Measurements from ENCODE around the gene FFAR2. TPM values are rescaled to one million over a fixed set of nuclear protein-coding genes. Genes with fewer than 3 reads are reported as not detected.
"Not testable (repeated sequence)": the region's sequence is repeated elsewhere in the genome, so short reads cannot be mapped to it uniquely, and the experiment has no call there.

FFAR2 gene
- total RNA-seq, 1 donor from 2014 or later = not detected

DNA sequence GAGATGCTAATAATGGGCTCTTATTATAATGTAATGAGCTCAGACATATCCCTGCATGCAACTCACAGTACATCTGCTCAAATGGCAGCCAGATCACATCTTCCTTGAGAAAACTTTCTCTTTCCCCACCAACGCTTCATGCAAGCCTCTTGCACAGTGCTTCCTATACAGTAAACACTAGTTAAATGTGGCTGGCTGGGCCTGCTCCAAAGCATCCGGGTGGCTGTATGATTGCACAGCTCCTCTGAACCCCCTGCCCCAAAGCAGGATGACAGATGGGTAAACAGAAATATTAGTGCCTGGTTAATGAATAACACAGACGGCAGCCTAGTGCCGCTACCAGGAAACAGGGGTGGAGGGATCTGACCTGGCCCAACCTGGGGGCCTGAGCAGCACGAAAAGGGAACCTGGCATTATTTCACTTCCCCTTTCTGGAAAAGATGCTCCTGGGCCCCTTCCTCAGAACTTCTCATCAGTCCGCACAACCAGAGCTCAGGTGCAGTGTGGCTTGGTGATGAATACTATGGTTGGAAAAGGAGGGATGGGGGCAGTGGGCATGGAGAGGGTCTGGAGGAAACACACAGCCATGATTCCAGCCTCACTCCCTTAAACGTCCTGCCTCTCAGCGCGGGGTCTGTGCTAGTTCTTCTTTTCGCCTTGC lies 10.8 kb downstream of the FFAR2 start:
- Histone ChIP-seq H3K27me3 (no peaks in the 10 kb centered on the region), H3K4me1 (peaks cover 8% of the 10 kb centered on the region), H3K36me3 (no peaks in the 10 kb centered on the region), H3K9me3 (no peaks in the 10 kb centered on the region), H3K27ac (no peak overlapping the region), H3K4me3 (no peak overlapping the region)
- no peak for DNase-seq (ENCODE audit: extremely low spot score in 2 of 2)
- TF ChIP-seq POLR2AphosphoS5 (IDR thresholded peaks at IDR 0.05; ENCODE audit: insufficient read depth in 1 of 2, low read depth in 1 of 2) (no peak), POLR2A (IDR thresholded peaks at IDR 0.05) (no peak)
- TF ChIP-seq, protein P1, sequence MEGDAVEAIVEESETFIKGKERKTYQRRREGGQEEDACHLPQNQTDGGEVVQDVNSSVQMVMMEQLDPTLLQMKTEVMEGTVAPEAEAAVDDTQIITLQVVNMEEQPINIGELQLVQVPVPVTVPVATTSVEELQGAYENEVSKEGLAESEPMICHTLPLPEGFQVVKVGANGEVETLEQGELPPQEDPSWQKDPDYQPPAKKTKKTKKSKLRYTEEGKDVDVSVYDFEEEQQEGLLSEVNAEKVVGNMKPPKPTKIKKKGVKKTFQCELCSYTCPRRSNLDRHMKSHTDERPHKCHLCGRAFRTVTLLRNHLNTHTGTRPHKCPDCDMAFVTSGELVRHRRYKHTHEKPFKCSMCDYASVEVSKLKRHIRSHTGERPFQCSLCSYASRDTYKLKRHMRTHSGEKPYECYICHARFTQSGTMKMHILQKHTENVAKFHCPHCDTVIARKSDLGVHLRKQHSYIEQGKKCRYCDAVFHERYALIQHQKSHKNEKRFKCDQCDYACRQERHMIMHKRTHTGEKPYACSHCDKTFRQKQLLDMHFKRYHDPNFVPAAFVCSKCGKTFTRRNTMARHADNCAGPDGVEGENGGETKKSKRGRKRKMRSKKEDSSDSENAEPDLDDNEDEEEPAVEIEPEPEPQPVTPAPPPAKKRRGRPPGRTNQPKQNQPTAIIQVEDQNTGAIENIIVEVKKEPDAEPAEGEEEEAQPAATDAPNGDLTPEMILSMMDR (IDR thresholded peaks at IDR 0.05) = no peak
- intact Hi-C loops (cut with DNase I) = no loop called here

- no peak for TF ChIP-seq POLR2A (IDR thresholded peaks at IDR 0.05)
- TF ChIP-seq POLR2AphosphoS5 (IDR thresholded peaks at IDR 0.05; ENCODE audit: insufficient read depth in 1 of 2, low read depth in 1 of 2) = no peak
- TF ChIP-seq, protein P1 (IDR thresholded peaks at IDR 0.05) = no peak
- intact Hi-C loops (cut with DNase I) = no loop called here
- H3K27me3 ChIP-seq = no peaks in the 10 kb centered on the region
- no peak for DNase-seq (ENCODE audit: extremely low spot score in 2 of 2)
- H3K27ac ChIP-seq = no peak overlapping the region
- H3K4me1 ChIP-seq = peaks cover 8% of the 10 kb centered on the region
- no peaks in the 10 kb centered on the region for H3K9me3 ChIP-seq
- H3K4me3 ChIP-seq = no peak overlapping the region
- no peaks in the 10 kb centered on the region for H3K36me3 ChIP-seq
These were observed 11.5 kb downstream of the FFAR2 start for GRCh38 chr19:35459414-35460082.

DNA sequence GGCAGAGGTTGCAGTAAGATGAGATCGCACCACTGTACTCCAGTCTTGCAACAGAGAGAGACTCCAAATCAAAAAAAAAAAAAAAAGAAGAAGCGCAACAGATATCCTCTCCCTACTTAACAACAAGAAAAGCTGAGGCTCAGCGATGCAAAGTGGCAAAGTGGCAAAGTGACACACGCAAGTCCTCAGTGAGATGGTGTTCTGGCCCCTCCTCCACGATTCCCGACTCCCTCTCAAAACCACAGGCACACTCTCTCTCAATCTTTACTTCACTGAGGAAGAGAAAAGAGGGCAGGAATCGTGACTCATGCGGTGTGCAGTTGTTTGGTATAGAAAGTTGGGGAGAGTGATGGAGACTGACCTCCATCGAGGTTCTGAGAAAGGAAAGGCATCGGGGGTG lies 12.6 kb downstream of the FFAR2 start:
- Histone ChIP-seq H3K4me3 (no peak overlapping the region), H3K4me1 (peaks cover 8% of the 10 kb centered on the region), H3K9me3 (no peaks in the 10 kb centered on the region), H3K36me3 (no peaks in the 10 kb centered on the region), H3K27ac (no peak overlapping the region), H3K27me3 (no peaks in the 10 kb centered on the region)
- no peak for TF ChIP-seq POLR2A (IDR thresholded peaks at IDR 0.05)
- TF ChIP-seq, protein P1 (IDR thresholded peaks at IDR 0.05) = no peak
- no peak for TF ChIP-seq POLR2AphosphoS5 (IDR thresholded peaks at IDR 0.05; ENCODE audit: insufficient read depth in 1 of 2, low read depth in 1 of 2)
- DNase-seq (ENCODE audit: extremely low spot score in 2 of 2) = no peak
- intact Hi-C loops (cut with DNase I) = no loop called here

- intact Hi-C loops (cut with DNase I) = no loop called here
- Histone ChIP-seq H3K9me3 (no peaks in the 10 kb centered on the region), H3K4me1 (peaks cover 8% of the 10 kb centered on the region), H3K27me3 (no peaks in the 10 kb centered on the region), H3K4me3 (no peak overlapping the region), H3K36me3 (no peaks in the 10 kb centered on the region), H3K27ac (no peak overlapping the region)
- TF ChIP-seq POLR2AphosphoS5 (IDR thresholded peaks at IDR 0.05; ENCODE audit: insufficient read depth in 1 of 2, low read depth in 1 of 2) (no peak), POLR2A (IDR thresholded peaks at IDR 0.05) (no peak)
- TF ChIP-seq, protein P1 (IDR thresholded peaks at IDR 0.05) = no peak
- DNase-seq (ENCODE audit: extremely low spot score in 2 of 2) = no peak
These were observed 13.0 kb downstream of the FFAR2 start for GRCh38 chr19:35461060-35461459.

DNA sequence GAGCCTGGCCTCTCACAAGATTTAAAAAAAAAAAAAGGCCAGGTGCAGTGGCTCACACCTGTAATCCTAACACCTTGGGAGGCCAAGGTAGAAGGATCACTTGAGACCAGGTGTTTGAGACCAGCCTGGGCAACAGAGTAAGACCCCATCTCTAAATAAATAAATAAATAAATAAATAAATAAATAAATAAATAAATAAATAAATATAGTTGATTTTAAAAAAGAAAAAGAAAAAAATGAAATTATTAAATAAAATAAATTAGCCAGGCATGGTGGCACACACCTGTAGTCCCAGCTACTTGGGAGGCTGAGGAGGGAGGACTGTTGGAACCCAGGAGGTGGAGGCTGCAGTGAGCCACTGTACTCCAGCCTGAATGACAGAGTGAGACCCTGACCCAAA lies 13.7 kb downstream of the FFAR2 start:
- H3K9me3 ChIP-seq; H3K36me3 ChIP-seq; H3K4me1 ChIP-seq; H3K27ac ChIP-seq; DNase-seq (ENCODE audit: extremely low spot score in 2 of 2); intact Hi-C loops (cut with DNase I); H3K4me3 ChIP-seq; H3K27me3 ChIP-seq: not testable (repeated sequence)
